ENCODE results near the gene OTOP2.

The OTOP2 gene

DNA sequence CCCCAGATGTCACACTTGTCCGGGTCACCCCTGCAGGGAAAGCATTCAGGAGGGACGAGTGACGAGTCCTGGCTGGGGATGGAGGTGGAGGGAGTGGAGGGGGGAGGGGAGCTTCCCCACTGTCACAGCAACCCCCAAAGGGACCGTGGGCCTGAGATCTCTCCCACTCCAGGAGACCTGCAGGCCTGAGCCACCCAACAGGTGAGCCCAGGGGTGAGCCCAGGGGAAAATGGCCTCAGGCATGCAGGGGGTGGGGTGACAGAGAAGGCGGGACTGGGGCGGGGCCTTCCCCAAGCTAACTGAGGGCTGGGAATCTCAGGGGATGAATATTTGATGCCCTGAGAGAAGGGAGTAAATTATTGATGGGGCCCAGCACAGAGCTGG is 3.4 kb upstream of the OTOP2 start:
- peaks cover 20% of the 10 kb centered on the region for H3K27me3 ChIP-seq (ENCODE audit: insufficient read depth, poor library complexity, severe bottlenecking)
- TF ChIP-seq, protein P1, sequence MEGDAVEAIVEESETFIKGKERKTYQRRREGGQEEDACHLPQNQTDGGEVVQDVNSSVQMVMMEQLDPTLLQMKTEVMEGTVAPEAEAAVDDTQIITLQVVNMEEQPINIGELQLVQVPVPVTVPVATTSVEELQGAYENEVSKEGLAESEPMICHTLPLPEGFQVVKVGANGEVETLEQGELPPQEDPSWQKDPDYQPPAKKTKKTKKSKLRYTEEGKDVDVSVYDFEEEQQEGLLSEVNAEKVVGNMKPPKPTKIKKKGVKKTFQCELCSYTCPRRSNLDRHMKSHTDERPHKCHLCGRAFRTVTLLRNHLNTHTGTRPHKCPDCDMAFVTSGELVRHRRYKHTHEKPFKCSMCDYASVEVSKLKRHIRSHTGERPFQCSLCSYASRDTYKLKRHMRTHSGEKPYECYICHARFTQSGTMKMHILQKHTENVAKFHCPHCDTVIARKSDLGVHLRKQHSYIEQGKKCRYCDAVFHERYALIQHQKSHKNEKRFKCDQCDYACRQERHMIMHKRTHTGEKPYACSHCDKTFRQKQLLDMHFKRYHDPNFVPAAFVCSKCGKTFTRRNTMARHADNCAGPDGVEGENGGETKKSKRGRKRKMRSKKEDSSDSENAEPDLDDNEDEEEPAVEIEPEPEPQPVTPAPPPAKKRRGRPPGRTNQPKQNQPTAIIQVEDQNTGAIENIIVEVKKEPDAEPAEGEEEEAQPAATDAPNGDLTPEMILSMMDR (IDR thresholded peaks at IDR 0.05; ENCODE audit: poor library complexity, severe bottlenecking), result no peak

DNA sequence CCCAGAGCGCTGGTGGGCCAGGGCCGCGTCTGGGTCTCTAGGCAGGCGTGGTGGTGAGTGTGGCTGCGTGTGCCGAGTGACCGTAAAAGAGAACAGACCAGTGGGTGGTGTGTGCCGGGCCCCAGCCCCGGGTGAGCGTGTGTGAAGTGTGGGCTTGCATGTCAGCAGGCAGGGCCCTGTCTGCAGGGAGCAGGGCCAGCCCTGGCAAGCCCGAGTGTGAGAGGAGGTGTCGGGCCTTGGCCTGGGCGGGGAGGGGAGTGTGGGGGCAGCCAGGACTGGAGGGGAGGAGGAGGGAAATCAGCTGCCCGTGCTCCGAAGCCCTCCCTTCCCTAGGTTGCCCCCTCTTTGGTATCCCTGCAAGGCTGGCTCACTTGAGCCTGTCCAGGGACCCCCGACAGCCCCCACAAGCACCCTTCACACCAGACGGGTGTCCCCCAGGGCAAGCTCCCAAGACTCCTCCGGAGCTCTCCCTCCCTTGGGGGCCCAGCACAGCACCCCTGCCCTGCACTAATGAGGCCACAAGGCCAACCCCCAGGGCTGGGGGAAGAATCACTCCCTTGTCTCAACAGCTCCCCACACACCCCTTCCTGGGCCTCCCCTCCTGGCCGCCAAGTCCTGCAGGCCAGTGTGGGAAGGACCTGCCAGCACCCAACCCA is 2.9 kb upstream of the OTOP2 start:
- no peaks in the 10 kb centered on the region for H3K9me3 ChIP-seq (ENCODE audit: severe bottlenecking)
- H3K4me3 ChIP-seq (ENCODE audit: severe bottlenecking), result no peak overlapping the region
- TF ChIP-seq, protein P1 (IDR thresholded peaks at IDR 0.05; ENCODE audit: poor library complexity, severe bottlenecking), result no peak
- no peak overlapping the region for H3K27ac ChIP-seq (ENCODE audit: poor library complexity, severe bottlenecking)
- peaks cover 25% of the 10 kb centered on the region for H3K27me3 ChIP-seq (ENCODE audit: insufficient read depth, poor library complexity, severe bottlenecking)
- H3K36me3 ChIP-seq (ENCODE audit: low read depth), result no peaks in the 10 kb centered on the region
- peak; percentile 48 for ATAC-seq (ENCODE audit: low read depth)
- H3K4me1 ChIP-seq (ENCODE audit: insufficient read depth, poor library complexity, severe bottlenecking), result peaks cover 3% of the 10 kb centered on the region
- no peak for DNase-seq (ENCODE audit: low spot score)

More for the DNA sequence above, 3.4 kb upstream of the OTOP2 start:
- H3K27ac ChIP-seq (ENCODE audit: poor library complexity, severe bottlenecking), result no peak overlapping the region
- ATAC-seq (ENCODE audit: low read depth) (peak; percentile 8), DNase-seq (ENCODE audit: low spot score) (no peak)
- H3K36me3 ChIP-seq (ENCODE audit: low read depth), result no peaks in the 10 kb centered on the region
- H3K4me3 ChIP-seq (ENCODE audit: severe bottlenecking), result no peak overlapping the region
- no peaks in the 10 kb centered on the region for H3K9me3 ChIP-seq (ENCODE audit: severe bottlenecking)
- H3K4me1 ChIP-seq (ENCODE audit: insufficient read depth, poor library complexity, severe bottlenecking), result peaks cover 3% of the 10 kb centered on the region

DNA sequence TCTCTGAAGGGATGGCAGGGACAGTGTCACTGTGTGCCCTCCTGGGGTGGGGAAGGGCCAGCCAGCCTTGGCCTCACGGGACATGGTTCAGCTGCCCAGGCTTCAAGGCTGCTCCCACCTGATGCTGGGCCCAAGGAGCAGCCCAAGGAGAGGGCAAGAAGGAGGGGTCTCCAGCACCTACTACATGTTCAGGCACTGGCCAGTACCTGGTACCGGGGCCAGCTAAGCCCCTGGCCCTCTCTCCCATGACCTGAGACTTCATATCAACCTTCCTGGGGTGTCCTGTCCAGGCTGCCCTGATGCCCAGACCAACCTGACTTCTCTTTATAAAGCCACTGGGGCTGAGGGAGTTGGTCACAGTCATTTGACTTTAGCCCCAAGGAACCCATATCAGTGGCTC is 2.3 kb upstream of the OTOP2 start:
- DNase-seq (ENCODE audit: low spot score) (no peak), ATAC-seq (ENCODE audit: low read depth) (no peak)
- H3K27ac ChIP-seq (ENCODE audit: poor library complexity, severe bottlenecking), result no peak overlapping the region
- H3K36me3 ChIP-seq (ENCODE audit: low read depth), result no peaks in the 10 kb centered on the region
- H3K9me3 ChIP-seq (ENCODE audit: severe bottlenecking), result no peaks in the 10 kb centered on the region
- H3K4me1 ChIP-seq (ENCODE audit: insufficient read depth, poor library complexity, severe bottlenecking), result peaks cover 3% of the 10 kb centered on the region
- TF ChIP-seq, protein P1 (IDR thresholded peaks at IDR 0.05; ENCODE audit: poor library complexity, severe bottlenecking), result no peak
- H3K4me3 ChIP-seq (ENCODE audit: severe bottlenecking), result no peak overlapping the region
- peaks cover 25% of the 10 kb centered on the region for H3K27me3 ChIP-seq (ENCODE audit: insufficient read depth, poor library complexity, severe bottlenecking)

DNA sequence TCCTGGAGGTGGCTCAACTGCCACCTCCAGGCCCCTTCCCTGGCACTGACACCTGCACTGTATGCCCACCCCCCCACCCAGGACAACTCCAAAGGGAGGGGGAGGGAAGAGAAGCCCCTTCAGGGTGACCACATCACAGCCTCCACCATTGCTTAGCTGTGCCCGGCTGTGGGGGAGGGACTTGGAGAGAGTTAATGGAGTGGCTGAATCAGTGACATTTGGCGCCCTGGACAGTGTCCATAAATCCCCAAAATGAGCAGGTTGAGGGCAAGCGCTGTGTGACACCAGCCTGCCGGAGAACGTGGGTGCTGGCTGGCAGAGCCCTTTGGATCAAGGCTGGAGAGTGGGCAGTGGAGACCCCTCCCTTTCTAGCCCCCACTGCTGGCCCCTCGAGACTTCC is 1.9 kb upstream of the OTOP2 start:
- TF ChIP-seq, protein P1 (IDR thresholded peaks at IDR 0.05; ENCODE audit: poor library complexity, severe bottlenecking), result no peak
- Histone ChIP-seq H3K9me3 (ENCODE audit: severe bottlenecking) (no peaks in the 10 kb centered on the region), H3K27ac (ENCODE audit: poor library complexity, severe bottlenecking) (no peak overlapping the region), H3K36me3 (ENCODE audit: low read depth) (no peaks in the 10 kb centered on the region), H3K4me1 (ENCODE audit: insufficient read depth, poor library complexity, severe bottlenecking) (peaks cover 3% of the 10 kb centered on the region), H3K4me3 (ENCODE audit: severe bottlenecking) (peak overlapping the region; percentile 38), H3K27me3 (ENCODE audit: insufficient read depth, poor library complexity, severe bottlenecking) (peaks cover 25% of the 10 kb centered on the region)
- no peak for DNase-seq (ENCODE audit: low spot score)
- ATAC-seq (ENCODE audit: low read depth), result no peak
